ENCODE data around the gene CD8B2.

DNA sequence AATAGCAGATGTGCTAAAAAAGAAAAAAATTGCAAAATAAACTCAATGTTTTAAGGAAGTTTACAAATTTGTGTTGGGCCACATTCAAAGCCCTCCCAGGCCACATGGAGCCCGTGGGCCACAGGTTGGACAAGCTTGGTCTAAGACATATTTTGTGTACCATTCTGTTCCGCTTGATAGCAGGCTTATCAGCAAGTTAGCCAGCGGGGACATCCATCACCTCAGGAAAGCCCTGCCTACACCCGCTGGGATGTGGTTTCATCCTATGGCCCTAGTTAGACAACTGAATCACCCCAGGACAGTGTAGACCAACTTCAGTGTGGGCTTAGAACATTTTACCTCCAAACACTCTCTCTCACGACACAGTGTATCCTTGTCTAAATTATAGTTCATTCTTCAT, 32.6 kb downstream of the CD8B2 start:
- TF ChIP-seq, protein P1, sequence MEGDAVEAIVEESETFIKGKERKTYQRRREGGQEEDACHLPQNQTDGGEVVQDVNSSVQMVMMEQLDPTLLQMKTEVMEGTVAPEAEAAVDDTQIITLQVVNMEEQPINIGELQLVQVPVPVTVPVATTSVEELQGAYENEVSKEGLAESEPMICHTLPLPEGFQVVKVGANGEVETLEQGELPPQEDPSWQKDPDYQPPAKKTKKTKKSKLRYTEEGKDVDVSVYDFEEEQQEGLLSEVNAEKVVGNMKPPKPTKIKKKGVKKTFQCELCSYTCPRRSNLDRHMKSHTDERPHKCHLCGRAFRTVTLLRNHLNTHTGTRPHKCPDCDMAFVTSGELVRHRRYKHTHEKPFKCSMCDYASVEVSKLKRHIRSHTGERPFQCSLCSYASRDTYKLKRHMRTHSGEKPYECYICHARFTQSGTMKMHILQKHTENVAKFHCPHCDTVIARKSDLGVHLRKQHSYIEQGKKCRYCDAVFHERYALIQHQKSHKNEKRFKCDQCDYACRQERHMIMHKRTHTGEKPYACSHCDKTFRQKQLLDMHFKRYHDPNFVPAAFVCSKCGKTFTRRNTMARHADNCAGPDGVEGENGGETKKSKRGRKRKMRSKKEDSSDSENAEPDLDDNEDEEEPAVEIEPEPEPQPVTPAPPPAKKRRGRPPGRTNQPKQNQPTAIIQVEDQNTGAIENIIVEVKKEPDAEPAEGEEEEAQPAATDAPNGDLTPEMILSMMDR (IDR thresholded peaks at IDR 0.05) = no peak
- no peak for TF ChIP-seq POLR2A (IDR thresholded peaks at IDR 0.05)
